Body of pancreas (tissue), 4 donors: ENCODE results near the gene ZP3. TPM values are rescaled to one million over a fixed set of nuclear protein-coding genes. Genes with fewer than 3 reads are reported as not detected.
"Not testable (repeated sequence)": the region's sequence is repeated elsewhere in the genome, so short reads cannot be mapped to it uniquely, and the experiment has no call there.

Experiments
- ATAC-seq: fragments of 150-250 bp; one replicate; pipeline ENCODE4 v1.9.1; 2016
- DNase-seq, 4 donors: peaks; one replicate each; pipeline ENCODE4 v3.0.0-alpha.2; 2019
- H3K27ac ChIP-seq, 4 donors: fragments of 200-600 bp; sonication (generic); 1 replicate in 3 of 4; 2 replicates in 1 of 4; pipeline versions ENCODE4 v1.5.1 to v1.6.1; 2016 to 2019; ENCODE audit warnings: mild to moderate bottlenecking in 1 of 4, mixed read lengths in 1 of 4, moderate library complexity in 1 of 4
- H3K27me3 ChIP-seq, 2 donors: fragments of 200-600 bp; sonication (generic); one replicate each; pipeline ENCODE4 v1.6.0; 2016; ENCODE audit warnings: mild to moderate bottlenecking in 1 of 2
- H3K36me3 ChIP-seq, 2 donors: fragments of 200-600 bp; sonication (generic); replicated peaks in 1 of 2; 2 replicates each; pipeline ENCODE4 v1.5.1; 2016; ENCODE audit warnings: low read depth in 2 of 2; ENCODE audit not compliant: insufficient read depth in 1 of 2
- H3K4me1 ChIP-seq: fragments of 200-600 bp; sonication (generic); one replicate; pipeline ENCODE4 v1.6.0; 2016
- H3K4me3 ChIP-seq, 2 donors: fragments of 200-600 bp; sonication (generic); 1 replicate in 1 of 2; 2 replicates in 1 of 2; pipeline ENCODE4 v1.5.1; 2016 to 2019
- H3K9me3 ChIP-seq, 3 donors: fragments of 200-600 bp; sonication (generic); 1 replicate in 2 of 3; 2 replicates in 1 of 3; pipeline ENCODE4 v1.5.1; 2016
- CTCF ChIP-seq, 7 experiments: fragments of 450-650 bp in 4 of 7; fragments of 200-600 bp in 3 of 7; sonication (generic) in 3 of 7; IDR thresholded peaks; one replicate each; pipeline ENCODE4 v1.5.1; 2016 to 2019; ENCODE audit warnings: antibody characterized with exemption in 7 of 7
- POLR2A ChIP-seq, 3 donors: fragments of 450-650 bp; IDR thresholded peaks; one replicate each; pipeline ENCODE4 v1.6.1; 2016; ENCODE audit warnings: antibody characterized with exemption in 3 of 3, mild to moderate bottlenecking in 2 of 3
- WGBS, 2 donors: methylation state at CpG; one replicate each; pipeline ENCODE4 v1.1.5; 2017; 5-methylcytosine and 5-hydroxymethylcytosine counted together
- intact Hi-C: fragments of 100-400 bp; cut with DNase I; formaldehyde crosslinking; loops from one replicate; pipeline ENCODE4 v1.15.1; 2023
- total RNA-seq, 2 donors: library from RNA; depleted of rRNA; stranded (reverse); fragments of >200 nt; gene quantifications; one replicate each; pipeline ENCODE4 v1.1.0, GENCODE V29; 2016

Gene ZP3
- total RNA-seq, 2 donors from 2014 or later: 3.3 to 4.4 TPM

GRCh38 chr7:76430211-76430610 lies 5.5 kb downstream of the ZP3 start:
- TF ChIP-seq CTCF (IDR thresholded peaks at IDR 0.05): no peak
- TF ChIP-seq POLR2A (IDR thresholded peaks at IDR 0.05): no peak
- intact Hi-C loops: no loop called here
- Histone ChIP-seq H3K4me3 (no peak overlapping the region), H3K9me3 (no peaks in the 10 kb centered on the region), H3K36me3 (no peaks in the 10 kb centered on the region), H3K4me1 (no peaks in the 10 kb centered on the region), H3K27ac (no peak overlapping the region), H3K27me3 (no peaks in the 10 kb centered on the region)
- ATAC-seq (no peak), DNase-seq (peak in 1 of 4 donors; percentile 5)
- 88 to 93% methylated on average over 8 to 9 of the region's 9 CpGs for WGBS, 2 donors

GRCh38 chr7:76430836-76431235 lies 6.1 kb downstream of the ZP3 start:
- Histone ChIP-seq H3K9me3 (no peaks in the 10 kb centered on the region), H3K27me3 (no peaks in the 10 kb centered on the region), H3K4me3 (no peak overlapping the region), H3K27ac (no peak overlapping the region), H3K4me1 (no peaks in the 10 kb centered on the region), H3K36me3 (no peaks in the 10 kb centered on the region)
- intact Hi-C loops: no loop called here
- DNase-seq (peak in 1 of 4 donors; percentile 7), ATAC-seq (no peak)
- no peak for TF ChIP-seq POLR2A (IDR thresholded peaks at IDR 0.05)
- no peak for TF ChIP-seq CTCF (IDR thresholded peaks at IDR 0.05)
- 82 to 93% methylated on average over 2 to 3 of the region's 3 CpGs for WGBS, 2 donors

- H3K27ac ChIP-seq: peak overlapping the region in 1 of 4 donors; percentile 43
- H3K4me1 ChIP-seq, H3K4me3 ChIP-seq, H3K27me3 ChIP-seq, H3K36me3 ChIP-seq, intact Hi-C loops, H3K9me3 ChIP-seq: not testable (repeated sequence)
- ATAC-seq (peak; percentile 94), DNase-seq (peak; percentile 83 to 88 (median 86))
- 0% methylated on average over 1 of the region's 2 CpGs; no CpG with 5 or more reads in 1 of the 2 donors for WGBS, 2 donors
- peak; percentile 45 to 84 (median 64) for TF ChIP-seq CTCF (IDR thresholded peaks at IDR 0.05)
Observed at GRCh38 chr7:76437873-76438272, 13.1 kb downstream of the ZP3 start.

GRCh38 chr7:76439120-76439888 lies 14.6 kb downstream of the ZP3 start:
- intact Hi-C loops: not testable (repeated sequence)

GRCh38 chr7:76440404-76440803 lies 15.7 kb downstream of the ZP3 start:
- H3K4me1 ChIP-seq, H3K27me3 ChIP-seq, H3K9me3 ChIP-seq, ATAC-seq, H3K4me3 ChIP-seq, H3K36me3 ChIP-seq, H3K27ac ChIP-seq, intact Hi-C loops, DNase-seq: not testable (repeated sequence)
- WGBS, 2 donors: 79% methylated on average over 4 of the region's 4 CpGs; no CpG with 5 or more reads in 1 of the 2 donors

More at GRCh38 chr7:76439120-76439888, 14.6 kb downstream of the ZP3 start:
- not testable (repeated sequence) for H3K4me1 ChIP-seq, ATAC-seq, H3K27me3 ChIP-seq, H3K27ac ChIP-seq, H3K36me3 ChIP-seq, DNase-seq, H3K9me3 ChIP-seq, H3K4me3 ChIP-seq
- WGBS, 2 donors: no CpG with 5 or more reads among the region's 7 CpGs

- H3K4me1 ChIP-seq, intact Hi-C loops, H3K36me3 ChIP-seq, H3K27me3 ChIP-seq, H3K27ac ChIP-seq, DNase-seq, H3K4me3 ChIP-seq, ATAC-seq, H3K9me3 ChIP-seq: not testable (repeated sequence)
- WGBS, 2 donors: 80 to 100% methylated on average over 1 to 2 of the region's 10 CpGs
Observed at GRCh38 chr7:76441792-76442191, 17.0 kb downstream of the ZP3 start.

GRCh38 chr7:76442664-76443446 lies 18.1 kb downstream of the ZP3 start:
- H3K36me3 ChIP-seq, H3K27me3 ChIP-seq, H3K27ac ChIP-seq, H3K4me1 ChIP-seq, H3K4me3 ChIP-seq, DNase-seq, H3K9me3 ChIP-seq, intact Hi-C loops, ATAC-seq: not testable (repeated sequence)
- WGBS, 2 donors: 85 to 91% methylated on average over 3 of the region's 5 CpGs

- H3K4me1 ChIP-seq, H3K36me3 ChIP-seq, intact Hi-C loops, H3K9me3 ChIP-seq, H3K27ac ChIP-seq, DNase-seq, ATAC-seq, H3K27me3 ChIP-seq, H3K4me3 ChIP-seq: not testable (repeated sequence)
- 42 to 86% methylated on average over 4 to 12 of the region's 12 CpGs for WGBS, 2 donors
Observed at GRCh38 chr7:76443846-76444245, 19.1 kb downstream of the ZP3 start.
